NCI-H748 (cell line): ENCODE data around the gene BMF.
"Not testable (repeated sequence)": the region's sequence is repeated elsewhere in the genome, so short reads cannot be mapped to it uniquely, and the experiment has no call there.

Experiments
- DNase-seq: peaks from one replicate; lab custom pipeline; 2025; ENCODE audit not compliant: unreplicated experiment; lab: John Stamatoyannopoulos, UW

The BMF gene

GRCh38 chr15:40128766-40129660 lies 20.3 kb upstream of the BMF start:
- DNase-seq, result peak; percentile 32

- DNase-seq, result no peak
Measured at GRCh38 chr15:40125950-40126349, 17.3 kb upstream of the BMF start.

- DNase-seq, result peak; percentile 77
Measured at GRCh38 chr15:40124807-40125285, 16.2 kb upstream of the BMF start.

GRCh38 chr15:40124333-40124732 lies 15.7 kb upstream of the BMF start:
- not testable (repeated sequence) for DNase-seq

- not testable (repeated sequence) for DNase-seq
Measured at GRCh38 chr15:40123863-40124262, 15.2 kb upstream of the BMF start.

- DNase-seq, result not testable (repeated sequence)
Measured at GRCh38 chr15:40122989-40123388, 14.3 kb upstream of the BMF start.

GRCh38 chr15:40121911-40122638 lies 13.4 kb upstream of the BMF start:
- no peak for DNase-seq

- DNase-seq, result no peak
Measured at GRCh38 chr15:40118473-40118872, 9.8 kb upstream of the BMF start.

GRCh38 chr15:40115670-40116093 lies 7.0 kb upstream of the BMF start:
- DNase-seq, result no peak

- DNase-seq, result not testable (repeated sequence)
Measured at GRCh38 chr15:40115106-40115505, 6.4 kb upstream of the BMF start.

GRCh38 chr15:40114218-40114617 lies 5.5 kb upstream of the BMF start:
- DNase-seq, result no peak

GRCh38 chr15:40112789-40113188 lies 4.1 kb upstream of the BMF start:
- DNase-seq, result no peak

- DNase-seq, result no peak
Measured at GRCh38 chr15:40111888-40112287, 3.2 kb upstream of the BMF start.

- DNase-seq, result no peak
Measured at GRCh38 chr15:40110866-40111550, 2.3 kb upstream of the BMF start.

GRCh38 chr15:40108061-40108854 lies 421 bp downstream of the BMF start:
- DNase-seq, result peak; percentile 24

GRCh38 chr15:40106203-40107161 lies 2.2 kb downstream of the BMF start:
- peak; percentile 45 for DNase-seq

- no peak for DNase-seq
Measured at GRCh38 chr15:40105517-40106202, 3.0 kb downstream of the BMF start.

- DNase-seq, result peak; percentile 86
Measured at GRCh38 chr15:40104865-40105516, 3.7 kb downstream of the BMF start.
